Measurements from ENCODE around the gene ST8SIA4.

DNA sequence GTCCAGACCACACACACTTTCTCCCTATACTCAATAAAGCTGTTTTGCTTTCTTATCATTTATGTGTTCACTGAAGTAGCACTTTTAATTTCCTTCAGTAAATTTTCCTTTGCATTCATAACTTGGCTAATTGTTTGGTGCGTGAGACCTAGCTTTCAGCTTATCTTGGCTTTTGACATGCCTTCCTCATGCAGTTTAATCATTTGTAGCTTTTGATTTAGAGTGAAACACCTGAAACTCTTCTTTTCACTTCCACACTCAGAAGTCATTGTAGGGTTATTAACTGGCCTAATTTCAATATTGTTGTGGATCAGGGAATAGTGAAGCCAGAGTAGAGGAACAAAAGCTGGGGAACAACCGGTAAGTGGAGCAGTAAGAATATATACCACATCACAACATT, 114.7 kb downstream of the ST8SIA4 start:
- no peak for TF ChIP-seq POLR2A (IDR thresholded peaks at IDR 0.05; ENCODE audit: low read length)
- TF ChIP-seq GATA1 (IDR thresholded peaks at IDR 0.05; ENCODE audit: low read depth, low read length): no peak
